G401 (cell line): ENCODE results near the gene SLC7A11. TPM values are rescaled to one million over a fixed set of nuclear protein-coding genes. Genes with fewer than 3 reads are reported as not detected.
A peak's percentile ranks its signal among the peaks of the same experiment; 100 is the strongest.
"Not testable (repeated sequence)": the region's sequence is repeated elsewhere in the genome, so short reads cannot be mapped to it uniquely, and the experiment has no call there.

Experiments
- DNase-seq: peaks from one replicate; pipeline ENCODE4 v3.0.0-alpha.2; 2015; ENCODE audit warnings: low spot score
- in situ Hi-C: cut with HindIII; loops from 2 replicates; pipeline ENCODE4 v1.10.0; 2016; ENCODE audit warnings: low sequenced_read_pairs, mixed read lengths
- total RNA-seq: library from RNA; depleted of rRNA; stranded (reverse); fragments of >200 nt; shearing (Covaris generic); gene quantifications from 2 replicates; pipeline ENCODE4 v1.2.3, GENCODE V29; 2014

Gene SLC7A11
- total RNA-seq, 1 experiment from 2014 or later: 3.8 TPM

GRCh38 chr4:138222046-138222445, 20.1 kb downstream of the SLC7A11 start:
- in situ Hi-C loops: no loop called here
- peak; percentile 24 for DNase-seq

GRCh38 chr4:138218976-138219375, 23.2 kb downstream of the SLC7A11 start:
- in situ Hi-C loops: no loop called here
- no peak for DNase-seq

DNA sequence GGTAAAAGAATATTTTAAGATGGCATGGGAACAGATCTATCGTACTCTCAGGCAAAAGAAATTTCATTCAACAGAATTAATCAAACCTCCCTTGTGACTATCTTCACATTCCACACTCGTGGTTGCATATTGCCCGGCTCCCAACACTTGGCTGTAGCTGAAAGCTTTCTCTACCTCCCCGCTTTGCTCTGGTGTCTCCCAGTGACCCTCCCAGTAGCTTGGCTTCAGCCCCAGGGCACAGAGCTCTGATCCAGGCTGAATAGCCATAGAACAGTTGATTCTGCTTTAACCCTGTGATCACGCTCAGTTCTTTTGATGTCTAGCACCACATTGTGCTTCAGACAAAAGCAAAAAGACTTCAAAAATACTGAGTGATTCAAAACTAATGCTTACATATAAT, 24.6 kb downstream of the SLC7A11 start:
- DNase-seq: peak; percentile 24
- in situ Hi-C loops: no loop called here

- in situ Hi-C loops: no loop called here
- DNase-seq: no peak
Observed at GRCh38 chr4:138216272-138216867, 25.8 kb downstream of the SLC7A11 start.

- DNase-seq, in situ Hi-C loops: not testable (repeated sequence)
Observed at GRCh38 chr4:138210576-138210975, 31.6 kb downstream of the SLC7A11 start.

- DNase-seq: no peak
- in situ Hi-C loops: no loop called here
Observed at GRCh38 chr4:138209094-138209493, 33.1 kb downstream of the SLC7A11 start.

- in situ Hi-C loops: no loop called here
- DNase-seq: no peak
Observed at GRCh38 chr4:138205531-138206233, 36.5 kb downstream of the SLC7A11 start.

- no peak for DNase-seq
- in situ Hi-C loops: no loop called here
Observed at GRCh38 chr4:138204507-138204906, 37.6 kb downstream of the SLC7A11 start.

GRCh38 chr4:138202686-138203085, 39.5 kb downstream of the SLC7A11 start:
- DNase-seq: no peak
- in situ Hi-C loops: no loop called here

- in situ Hi-C loops: no loop called here
- DNase-seq: no peak
Observed at GRCh38 chr4:138200236-138200590, 41.9 kb downstream of the SLC7A11 start.

GRCh38 chr4:138199568-138200235, 42.4 kb downstream of the SLC7A11 start:
- DNase-seq: no peak
- in situ Hi-C loops: no loop called here

DNA sequence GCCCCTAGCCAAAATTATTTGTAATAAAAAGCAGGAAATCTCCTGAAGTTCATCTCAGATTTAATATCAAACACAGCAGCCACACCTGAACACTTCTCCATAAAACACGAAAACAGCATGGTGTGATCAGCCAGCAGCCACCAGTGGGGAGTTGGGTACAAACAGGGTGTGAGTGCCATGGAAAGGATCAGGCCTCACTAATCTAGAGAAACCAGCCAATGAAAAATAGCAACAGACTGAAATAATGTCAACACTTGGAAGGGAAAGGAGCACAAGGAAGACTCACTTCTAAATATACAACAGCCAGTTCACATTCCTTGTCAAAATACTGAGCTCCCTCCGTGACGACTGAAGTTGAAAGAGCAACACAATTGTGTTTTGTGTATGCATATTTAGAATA, 46.0 kb downstream of the SLC7A11 start:
- no peak for DNase-seq
- in situ Hi-C loops: no loop called here

DNA sequence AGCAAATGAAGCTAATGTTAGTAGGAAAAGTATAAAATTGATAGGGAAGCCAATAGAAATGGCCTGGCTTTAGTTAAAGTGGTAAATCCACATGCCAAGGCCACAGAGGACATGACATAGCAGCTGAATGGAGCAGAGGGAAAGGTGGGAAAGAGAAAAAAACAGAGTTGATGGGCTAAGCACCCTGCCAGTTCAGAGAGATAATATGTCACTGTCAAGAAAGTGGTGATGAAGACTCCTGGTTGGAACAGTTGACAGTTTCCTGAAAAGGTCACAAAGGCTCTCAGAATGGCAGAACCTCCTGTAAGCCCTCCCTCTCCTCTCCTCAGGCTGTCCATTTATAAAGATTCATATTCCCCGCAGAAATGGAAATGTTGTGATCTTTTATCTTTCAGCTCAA, 48.2 kb downstream of the SLC7A11 start:
- in situ Hi-C loops: no loop called here
- DNase-seq: no peak

DNA sequence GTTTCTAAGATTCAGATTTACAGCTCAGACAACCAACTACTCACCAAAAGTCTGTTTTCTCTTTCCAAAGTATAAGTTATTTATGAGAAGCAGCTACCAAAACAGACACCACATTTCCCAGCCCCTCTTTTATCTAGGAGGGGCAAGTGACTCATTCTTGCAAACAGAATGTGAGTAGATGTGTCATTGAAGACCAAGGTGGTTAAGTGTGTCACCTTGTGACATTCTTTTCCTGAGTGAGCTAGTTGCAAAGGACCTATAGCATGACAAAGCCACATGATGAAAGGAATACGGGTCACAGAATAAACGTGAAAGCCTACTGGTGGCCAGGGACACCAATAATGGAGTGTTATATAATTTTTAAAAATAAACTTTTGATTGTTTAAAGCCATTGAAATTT, 50.0 kb downstream of the SLC7A11 start:
- in situ Hi-C loops: no loop called here

GRCh38 chr4:138190452-138190858, 51.7 kb downstream of the SLC7A11 start:
- in situ Hi-C loops: no loop called here
- DNase-seq: no peak

More for the DNA sequence above, 50.0 kb downstream of the SLC7A11 start:
- DNase-seq: no peak

DNA sequence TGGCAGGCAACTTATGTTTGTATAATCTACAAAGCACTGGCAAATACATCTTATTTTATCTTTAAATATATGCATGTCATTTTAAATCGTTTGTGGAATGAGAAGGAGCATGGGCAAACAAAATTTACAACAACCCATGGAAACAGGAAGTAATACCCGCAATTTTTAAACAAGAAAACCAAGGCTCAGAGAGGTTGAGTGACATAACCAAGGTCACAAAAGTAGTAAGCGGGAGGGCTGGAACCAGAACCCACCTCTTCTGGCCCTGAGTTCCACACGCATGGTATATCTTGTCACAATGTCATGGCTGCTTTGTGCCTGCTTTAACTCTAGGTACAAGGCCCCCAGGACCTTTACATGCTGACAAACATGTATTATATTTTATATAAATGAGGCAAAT, 52.9 kb downstream of the SLC7A11 start:
- in situ Hi-C loops: no loop called here

DNA sequence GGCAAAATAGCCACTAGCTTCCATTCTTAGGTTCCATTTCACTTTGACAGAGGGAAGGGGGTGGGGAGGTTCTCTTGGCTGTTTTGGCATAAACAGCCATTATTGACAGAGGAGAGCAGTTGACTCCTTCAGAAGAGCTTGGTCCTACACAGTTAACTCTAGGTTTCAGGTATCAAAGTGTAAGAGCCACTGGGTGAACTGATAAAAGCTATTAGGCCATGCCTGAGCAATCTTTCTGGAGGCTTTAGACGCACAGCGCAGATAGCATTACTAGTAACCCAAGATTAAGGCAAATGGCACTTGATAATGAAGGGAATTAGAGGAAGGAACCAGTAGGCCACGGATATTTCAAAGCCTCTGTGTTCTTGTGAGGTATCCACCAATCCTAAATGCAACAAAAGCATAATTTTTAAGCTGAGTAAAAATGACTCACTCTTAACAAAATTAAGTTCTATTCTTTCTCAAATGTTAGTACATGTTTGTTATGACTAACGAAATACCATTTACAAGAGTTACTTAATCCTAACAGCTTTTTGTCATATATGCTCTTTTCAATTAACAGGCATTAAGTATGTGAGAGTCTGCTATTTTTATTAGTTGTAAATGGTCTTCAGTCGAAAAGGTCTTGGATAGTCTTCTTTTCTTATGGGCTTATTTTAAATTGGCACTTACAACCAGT, 53.6 kb downstream of the SLC7A11 start:
- in situ Hi-C loops: no loop called here
- no peak for DNase-seq

More for the DNA sequence above, 52.9 kb downstream of the SLC7A11 start:
- DNase-seq: no peak

GRCh38 chr4:138185859-138186645, 56.1 kb downstream of the SLC7A11 start:
- no peak for DNase-seq
- in situ Hi-C loops: no loop called here

GRCh38 chr4:138184886-138185285, 57.3 kb downstream of the SLC7A11 start:
- in situ Hi-C loops: no loop called here
- DNase-seq: peak; percentile 33
